Hepatic stellate cell (primary cell): ENCODE measurements around the gene PRRG3.

Experiments
- DNase-seq: peaks from one replicate; pipeline ENCODE4 v3.0.0; 2011; ENCODE audit warnings: low spot score

The PRRG3 gene

DNA sequence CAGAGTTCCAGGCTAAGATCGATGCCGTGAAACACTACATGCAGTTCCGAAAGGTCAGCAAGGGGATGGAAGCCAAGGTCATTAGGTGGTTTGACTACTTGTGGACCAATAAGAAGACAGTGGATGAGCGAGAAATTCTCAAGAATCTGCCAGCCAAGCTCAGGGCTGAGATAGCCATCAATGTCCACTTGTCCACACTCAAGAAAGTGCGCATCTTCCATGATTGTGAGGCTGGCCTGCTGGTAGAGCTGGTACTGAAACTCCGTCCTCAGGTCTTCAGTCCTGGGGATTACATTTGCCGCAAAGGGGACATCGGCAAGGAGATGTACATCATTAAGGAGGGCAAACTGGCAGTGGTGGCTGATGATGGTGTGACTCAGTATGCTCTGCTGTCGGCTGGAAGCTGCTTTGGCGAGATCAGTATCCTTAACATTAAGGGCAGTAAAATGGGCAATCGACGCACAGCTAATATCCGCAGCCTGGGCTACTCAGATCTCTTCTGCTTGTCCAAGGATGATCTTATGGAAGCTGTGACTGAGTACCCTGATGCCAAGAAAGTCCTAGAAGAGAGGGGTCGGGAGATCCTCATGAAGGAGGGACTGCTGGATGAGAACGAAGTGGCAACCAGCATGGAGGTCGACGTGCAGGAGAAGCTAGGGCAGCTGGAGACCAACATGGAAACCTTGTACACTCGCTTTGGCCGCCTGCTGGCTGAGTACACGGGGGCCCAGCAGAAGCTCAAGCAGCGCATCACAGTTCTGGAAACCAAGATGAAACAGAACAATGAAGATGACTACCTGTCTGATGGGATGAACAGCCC is 48.6 kb downstream of the PRRG3 start:
- no peak for DNase-seq

DNA sequence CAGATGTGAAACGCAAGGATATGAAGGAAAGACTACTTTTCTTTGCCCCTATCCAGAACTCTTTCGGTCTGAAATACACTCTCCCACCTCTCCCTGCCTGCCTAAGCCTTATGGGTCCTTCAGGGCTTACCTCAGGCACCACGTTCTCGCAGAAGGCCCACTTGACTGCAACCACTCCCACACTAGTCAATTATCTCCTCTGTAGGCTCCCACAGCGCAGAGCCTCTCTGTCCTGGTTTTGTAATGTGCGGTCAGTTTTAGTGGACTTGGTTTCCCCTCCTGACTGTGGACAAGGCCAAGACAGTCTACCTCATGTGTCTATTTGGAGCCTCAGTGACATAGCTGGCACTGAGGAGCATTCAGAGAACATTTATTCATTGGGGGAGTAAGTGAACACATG is 50.4 kb downstream of the PRRG3 start:
- DNase-seq, result no peak

DNA sequence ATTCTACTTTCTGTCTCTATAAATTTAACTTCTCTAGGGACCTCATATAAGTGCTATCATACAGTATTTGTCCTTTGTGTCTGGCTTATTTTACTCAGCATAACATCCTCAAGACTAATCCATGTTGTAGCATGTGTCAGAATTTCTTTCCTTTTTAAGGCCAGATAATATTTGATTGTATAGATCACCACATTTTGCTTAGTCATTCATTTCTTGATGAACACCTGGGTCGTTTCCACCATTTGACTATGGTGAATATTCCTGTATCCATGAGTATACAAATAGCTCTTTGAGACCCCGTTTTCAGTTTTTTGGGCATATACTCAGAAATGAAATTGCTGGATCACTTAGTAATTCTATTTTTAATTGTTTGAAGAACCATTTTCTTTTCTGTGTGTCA is 51.2 kb downstream of the PRRG3 start:
- DNase-seq, result no peak

DNA sequence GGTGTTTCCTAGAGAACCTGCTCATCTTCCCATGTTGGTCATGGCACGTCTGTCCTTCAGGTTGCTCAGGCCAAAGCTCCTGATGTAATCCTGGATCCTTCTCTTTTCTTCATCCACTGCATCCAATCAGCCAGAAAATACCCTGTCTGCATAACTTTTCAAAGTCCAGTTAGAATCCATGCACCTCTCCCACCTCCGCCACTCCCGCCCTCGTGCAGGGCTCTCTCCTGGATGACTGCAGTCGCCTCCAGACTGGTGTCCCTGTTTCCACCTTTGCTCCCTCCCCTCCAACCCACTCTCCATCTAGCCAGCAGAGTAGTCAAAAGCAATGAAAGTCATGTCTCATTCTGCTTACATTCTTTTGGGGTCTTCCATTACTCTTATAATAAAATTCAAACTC is 55.3 kb downstream of the PRRG3 start:
- DNase-seq, result no peak

DNA sequence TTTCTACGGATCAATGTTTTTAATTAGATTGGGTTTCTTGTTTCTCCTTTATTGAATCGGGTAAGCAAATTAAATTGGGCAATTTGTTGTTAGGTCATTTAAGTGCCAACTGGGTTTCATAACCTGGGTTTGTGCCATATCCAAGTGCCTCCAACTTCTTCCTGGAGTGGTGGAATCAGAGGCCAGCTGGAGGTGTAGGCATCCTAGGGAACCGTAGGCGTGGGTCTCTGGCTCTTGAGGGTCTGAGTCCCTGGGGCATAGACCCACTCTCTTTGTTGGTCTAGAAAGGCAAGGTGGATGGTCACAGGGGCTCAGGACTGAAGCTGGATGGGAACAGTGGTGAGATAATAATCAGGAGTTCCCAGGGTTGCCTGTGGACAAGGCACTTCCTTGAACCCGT is 57.6 kb downstream of the PRRG3 start:
- no peak for DNase-seq

DNA sequence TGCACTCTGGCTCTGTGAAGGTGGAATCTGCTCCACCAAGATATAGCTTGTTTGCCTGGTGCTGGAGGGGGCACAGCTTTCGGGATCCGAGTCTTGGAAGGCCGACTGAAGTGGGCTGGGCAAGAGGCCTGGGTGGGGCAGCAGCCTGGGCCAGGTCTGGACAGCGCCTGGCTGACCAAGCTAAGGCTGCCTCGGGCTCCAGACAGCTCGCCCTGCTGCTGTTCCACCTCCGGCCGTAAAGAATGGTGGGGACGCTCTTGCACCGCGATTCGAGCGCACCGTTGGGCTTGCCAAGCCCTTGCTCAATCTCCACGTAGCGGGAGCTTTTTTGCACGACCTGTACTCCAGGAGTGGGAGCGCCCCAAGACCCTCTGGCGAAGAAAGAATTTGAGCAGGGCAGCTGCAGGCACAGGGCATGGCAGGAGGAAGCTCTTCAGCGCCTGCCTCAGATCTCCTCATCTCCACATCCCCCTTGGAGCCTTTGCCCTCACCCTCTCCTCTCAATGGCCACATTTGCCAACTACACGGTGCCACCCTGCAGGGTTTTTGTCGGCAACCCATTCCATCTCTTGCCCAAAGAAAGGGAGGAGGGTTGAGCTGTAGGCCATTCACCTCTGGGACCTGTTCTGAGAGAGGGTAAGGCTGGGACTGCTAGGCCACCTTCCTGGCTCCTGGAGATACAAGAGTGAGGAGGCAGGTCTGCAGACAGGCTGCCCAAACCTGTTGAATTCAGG is 58.2 kb downstream of the PRRG3 start:
- DNase-seq, result peak; percentile 54

DNA sequence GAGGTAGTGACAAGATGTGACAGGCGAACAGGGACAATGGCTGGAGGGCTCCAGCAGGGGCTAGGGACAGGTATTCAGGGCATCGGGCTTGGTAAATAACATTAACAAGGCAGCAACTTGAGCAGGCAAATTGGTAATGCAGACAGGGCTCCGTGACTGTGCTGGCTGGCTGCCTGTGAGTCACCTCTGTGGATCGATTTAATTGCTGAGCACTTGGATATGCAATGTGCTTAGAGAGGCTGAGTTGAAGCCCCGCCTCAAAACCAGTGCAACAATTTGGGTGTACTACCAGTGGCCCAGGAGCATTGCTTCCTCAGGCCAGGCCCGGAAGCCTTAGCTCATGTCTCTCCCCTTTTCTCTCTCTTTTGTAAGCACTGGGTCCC is 58.8 kb downstream of the PRRG3 start:
- DNase-seq, result no peak

DNA sequence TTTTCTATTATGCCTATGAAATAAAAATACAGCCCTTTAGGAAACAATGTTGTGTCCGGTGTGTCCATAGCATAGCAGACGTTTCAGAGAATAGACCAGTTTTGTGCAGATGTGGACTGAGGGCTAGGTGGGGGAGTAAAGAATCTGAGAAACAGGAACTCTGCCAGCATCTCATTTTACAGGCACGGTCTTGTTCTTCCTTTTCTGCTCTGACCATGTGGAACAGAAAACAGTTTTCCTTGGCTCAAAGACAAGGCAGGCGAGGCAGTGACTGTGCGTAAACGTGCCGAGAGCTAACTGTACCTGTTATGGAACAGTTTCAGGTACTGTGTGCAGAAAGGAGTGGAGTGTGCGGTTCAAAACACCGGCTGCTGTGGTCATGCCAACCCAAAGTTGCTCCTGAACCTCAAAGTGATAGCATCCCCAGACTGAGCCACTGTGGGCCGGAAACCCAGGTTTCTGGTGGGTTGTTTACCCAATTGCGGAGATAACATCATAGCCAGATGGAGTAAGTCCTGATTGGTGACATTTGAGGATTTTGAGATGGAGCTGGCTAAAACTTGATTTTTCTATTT is 59.5 kb downstream of the PRRG3 start:
- DNase-seq, result no peak
